ENCODE measurements around the gene MEOX1. TPM values are rescaled to one million over a fixed set of nuclear protein-coding genes. Genes with fewer than 3 reads are reported as not detected.

The MEOX1 gene
- total RNA-seq, 6 experiments from 2014 or later = not detected

- no peak for DNase-seq
- peaks cover 15% of the 10 kb centered on the region for H3K4me1 Mint-ChIP-seq (ENCODE audit: low read depth)
- no peak overlapping the region for H3K27ac Mint-ChIP-seq
- H3K4me3 Mint-ChIP-seq = no peak overlapping the region
- TF ChIP-seq, protein P1, sequence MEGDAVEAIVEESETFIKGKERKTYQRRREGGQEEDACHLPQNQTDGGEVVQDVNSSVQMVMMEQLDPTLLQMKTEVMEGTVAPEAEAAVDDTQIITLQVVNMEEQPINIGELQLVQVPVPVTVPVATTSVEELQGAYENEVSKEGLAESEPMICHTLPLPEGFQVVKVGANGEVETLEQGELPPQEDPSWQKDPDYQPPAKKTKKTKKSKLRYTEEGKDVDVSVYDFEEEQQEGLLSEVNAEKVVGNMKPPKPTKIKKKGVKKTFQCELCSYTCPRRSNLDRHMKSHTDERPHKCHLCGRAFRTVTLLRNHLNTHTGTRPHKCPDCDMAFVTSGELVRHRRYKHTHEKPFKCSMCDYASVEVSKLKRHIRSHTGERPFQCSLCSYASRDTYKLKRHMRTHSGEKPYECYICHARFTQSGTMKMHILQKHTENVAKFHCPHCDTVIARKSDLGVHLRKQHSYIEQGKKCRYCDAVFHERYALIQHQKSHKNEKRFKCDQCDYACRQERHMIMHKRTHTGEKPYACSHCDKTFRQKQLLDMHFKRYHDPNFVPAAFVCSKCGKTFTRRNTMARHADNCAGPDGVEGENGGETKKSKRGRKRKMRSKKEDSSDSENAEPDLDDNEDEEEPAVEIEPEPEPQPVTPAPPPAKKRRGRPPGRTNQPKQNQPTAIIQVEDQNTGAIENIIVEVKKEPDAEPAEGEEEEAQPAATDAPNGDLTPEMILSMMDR (IDR thresholded peaks at IDR 0.05) = no peak
- H3K27me3 Mint-ChIP-seq (ENCODE audit: insufficient read depth) = peaks cover 28% of the 10 kb centered on the region
- no peaks in the 10 kb centered on the region for H3K36me3 Mint-ChIP-seq (ENCODE audit: low read depth)
- no peaks in the 10 kb centered on the region for H3K9me3 Mint-ChIP-seq
Measured at GRCh38 chr17:43679911-43680310, 18.2 kb upstream of the MEOX1 start.

DNA sequence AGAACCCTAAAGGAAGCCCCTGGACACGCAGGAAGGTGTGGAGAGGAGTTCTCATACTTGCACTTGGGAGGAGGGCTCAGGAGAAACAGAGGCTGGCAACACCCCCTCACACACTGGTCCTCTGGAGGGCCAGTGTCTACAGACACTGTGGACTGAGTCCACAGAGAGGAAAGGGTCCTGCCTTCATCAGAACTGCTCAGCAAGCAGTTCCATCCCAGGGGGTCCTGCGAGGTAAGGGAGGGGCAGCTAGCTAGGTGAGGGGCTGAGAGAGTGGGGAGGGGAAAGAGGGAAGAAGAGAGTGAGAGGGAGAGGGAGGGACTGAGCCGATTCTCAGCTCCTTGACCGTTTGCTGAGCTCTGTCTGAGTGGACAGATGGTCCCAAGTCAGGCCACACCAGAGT is 17.7 kb upstream of the MEOX1 start:
- H3K4me3 Mint-ChIP-seq = no peak overlapping the region
- peaks cover 15% of the 10 kb centered on the region for H3K4me1 Mint-ChIP-seq (ENCODE audit: low read depth)
- no peak for DNase-seq
- no peaks in the 10 kb centered on the region for H3K9me3 Mint-ChIP-seq
- H3K27me3 Mint-ChIP-seq (ENCODE audit: insufficient read depth) = peaks cover 25% of the 10 kb centered on the region
- H3K27ac Mint-ChIP-seq = no peak overlapping the region
- no peaks in the 10 kb centered on the region for H3K36me3 Mint-ChIP-seq (ENCODE audit: low read depth)
- TF ChIP-seq, protein P1 (IDR thresholded peaks at IDR 0.05) = no peak

GRCh38 chr17:43676471-43676870 is 14.7 kb upstream of the MEOX1 start:
- TF ChIP-seq, protein P1 (IDR thresholded peaks at IDR 0.05) = no peak
- Mint-ChIP-seq H3K27me3 (ENCODE audit: insufficient read depth) (peaks cover 25% of the 10 kb centered on the region), H3K9me3 (no peaks in the 10 kb centered on the region), H3K4me1 (ENCODE audit: low read depth) (peaks cover 25% of the 10 kb centered on the region), H3K27ac (no peak overlapping the region), H3K4me3 (no peak overlapping the region), H3K36me3 (ENCODE audit: low read depth) (no peaks in the 10 kb centered on the region)
- no peak for DNase-seq

DNA sequence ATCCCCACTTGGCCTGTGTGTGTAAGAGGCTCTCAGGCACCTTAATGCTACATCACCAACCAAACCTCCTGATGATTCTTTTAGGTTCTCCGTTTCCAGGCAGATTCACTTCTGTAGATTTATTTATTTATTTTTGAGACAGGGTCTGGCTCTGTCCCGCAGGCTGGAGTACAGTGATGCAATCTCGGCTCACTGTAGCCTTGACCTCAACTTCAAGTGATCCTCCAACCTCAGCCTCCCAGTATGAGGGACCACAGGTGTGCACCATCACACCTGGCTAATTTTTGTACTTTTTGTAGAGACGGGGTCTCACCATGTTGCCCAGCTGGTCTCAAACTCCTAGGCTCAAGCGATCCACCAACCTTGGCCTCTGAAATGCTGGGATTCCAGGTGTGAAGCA is 12.7 kb upstream of the MEOX1 start:
- Mint-ChIP-seq H3K27me3 (ENCODE audit: insufficient read depth) (peaks cover 14% of the 10 kb centered on the region), H3K9me3 (no peaks in the 10 kb centered on the region), H3K27ac (no peak overlapping the region), H3K4me3 (no peak overlapping the region), H3K36me3 (ENCODE audit: low read depth) (no peaks in the 10 kb centered on the region), H3K4me1 (ENCODE audit: low read depth) (peaks cover 34% of the 10 kb centered on the region)
- DNase-seq = no peak
- TF ChIP-seq, protein P1 (IDR thresholded peaks at IDR 0.05) = no peak

- TF ChIP-seq, protein P1 (IDR thresholded peaks at IDR 0.05) = peak; percentile 98
- H3K36me3 Mint-ChIP-seq (ENCODE audit: low read depth) = no peaks in the 10 kb centered on the region
- no peak overlapping the region for H3K4me3 Mint-ChIP-seq
- peaks cover 34% of the 10 kb centered on the region for H3K4me1 Mint-ChIP-seq (ENCODE audit: low read depth)
- H3K27me3 Mint-ChIP-seq (ENCODE audit: insufficient read depth) = peaks cover 11% of the 10 kb centered on the region
- no peaks in the 10 kb centered on the region for H3K9me3 Mint-ChIP-seq
- H3K27ac Mint-ChIP-seq = no peak overlapping the region
- DNase-seq = peak; percentile 49
Measured at GRCh38 chr17:43673516-43674323, 12.0 kb upstream of the MEOX1 start.

Data from HFFc6 (cell line).